Measurements from ENCODE around the gene DPP6.

The DPP6 gene

DNA sequence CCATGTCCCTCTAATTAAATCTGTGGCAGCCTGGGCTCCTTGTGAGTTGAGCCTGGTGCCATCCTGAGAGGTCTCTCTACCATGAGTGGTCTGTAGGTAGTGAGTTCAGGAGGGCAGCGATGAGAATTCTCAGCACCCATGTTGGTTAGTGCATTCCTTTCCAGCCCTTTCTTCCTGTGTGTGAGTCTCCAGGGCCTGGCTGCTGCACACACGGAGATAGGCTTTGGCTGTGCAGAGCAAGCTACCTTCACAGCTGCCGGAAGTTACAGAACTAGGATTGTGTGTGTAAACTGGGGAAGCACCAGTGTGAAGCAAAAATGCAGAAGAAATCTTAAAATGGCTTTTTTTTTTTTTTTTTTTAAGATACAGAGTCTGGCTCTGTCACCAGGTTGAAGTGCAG, 592.2 kb downstream of the DPP6 start:
- no peak for DNase-seq (ENCODE audit: low read depth)
- TF ChIP-seq, protein P1, sequence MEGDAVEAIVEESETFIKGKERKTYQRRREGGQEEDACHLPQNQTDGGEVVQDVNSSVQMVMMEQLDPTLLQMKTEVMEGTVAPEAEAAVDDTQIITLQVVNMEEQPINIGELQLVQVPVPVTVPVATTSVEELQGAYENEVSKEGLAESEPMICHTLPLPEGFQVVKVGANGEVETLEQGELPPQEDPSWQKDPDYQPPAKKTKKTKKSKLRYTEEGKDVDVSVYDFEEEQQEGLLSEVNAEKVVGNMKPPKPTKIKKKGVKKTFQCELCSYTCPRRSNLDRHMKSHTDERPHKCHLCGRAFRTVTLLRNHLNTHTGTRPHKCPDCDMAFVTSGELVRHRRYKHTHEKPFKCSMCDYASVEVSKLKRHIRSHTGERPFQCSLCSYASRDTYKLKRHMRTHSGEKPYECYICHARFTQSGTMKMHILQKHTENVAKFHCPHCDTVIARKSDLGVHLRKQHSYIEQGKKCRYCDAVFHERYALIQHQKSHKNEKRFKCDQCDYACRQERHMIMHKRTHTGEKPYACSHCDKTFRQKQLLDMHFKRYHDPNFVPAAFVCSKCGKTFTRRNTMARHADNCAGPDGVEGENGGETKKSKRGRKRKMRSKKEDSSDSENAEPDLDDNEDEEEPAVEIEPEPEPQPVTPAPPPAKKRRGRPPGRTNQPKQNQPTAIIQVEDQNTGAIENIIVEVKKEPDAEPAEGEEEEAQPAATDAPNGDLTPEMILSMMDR (IDR thresholded peaks at IDR 0.05; ENCODE audit: control insufficient read depth, extremely low read depth, insufficient read depth): no peak
- H3K4me3 ChIP-seq (ENCODE audit: low read depth, low read length): no peak overlapping the region

DNA sequence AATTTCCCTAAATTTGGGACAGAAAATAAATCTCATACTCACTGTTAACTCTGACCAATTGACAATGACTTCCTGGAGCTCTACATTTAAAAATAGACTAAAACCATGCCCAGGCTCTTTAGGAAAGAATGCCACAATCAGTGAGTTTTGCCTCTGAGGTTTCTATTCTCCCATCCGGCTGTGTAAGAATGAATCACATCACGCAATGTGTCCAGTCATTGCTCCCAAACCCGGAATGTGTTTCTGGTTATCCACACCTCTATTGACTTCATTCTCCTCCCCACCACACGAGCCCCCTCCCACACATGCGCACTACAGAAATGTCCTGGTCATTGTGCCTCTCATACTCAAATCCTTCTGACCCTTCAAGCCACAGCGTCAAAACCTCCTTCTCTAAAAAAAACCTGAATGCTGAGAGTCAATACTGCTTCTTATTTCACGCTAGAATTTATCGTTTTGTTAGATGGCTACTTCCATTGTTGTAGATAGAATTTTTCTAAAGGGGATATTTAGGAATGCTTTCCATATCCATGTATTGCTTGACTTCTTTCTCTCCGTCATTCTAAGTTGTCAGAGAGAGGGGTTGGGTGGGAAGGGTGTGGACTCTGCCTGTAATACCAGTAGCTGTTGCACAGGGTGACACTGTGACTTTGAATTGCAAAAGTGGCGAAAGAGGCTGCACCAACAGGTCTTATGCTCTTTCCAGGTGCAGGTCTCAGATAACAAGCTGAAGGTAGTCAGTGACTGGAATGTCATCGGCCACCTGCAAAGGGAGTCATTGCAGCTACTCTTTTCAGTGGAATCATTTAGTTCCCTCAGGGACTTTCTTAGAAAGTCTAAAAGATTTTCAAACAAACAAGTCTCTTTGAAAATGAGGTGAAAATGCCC, 594.2 kb downstream of the DPP6 start:
- no peak overlapping the region for H3K4me3 ChIP-seq (ENCODE audit: low read depth, low read length)
- DNase-seq (ENCODE audit: low read depth): no peak
- TF ChIP-seq, protein P1 (IDR thresholded peaks at IDR 0.05; ENCODE audit: control insufficient read depth, extremely low read depth, insufficient read depth): no peak

DNA sequence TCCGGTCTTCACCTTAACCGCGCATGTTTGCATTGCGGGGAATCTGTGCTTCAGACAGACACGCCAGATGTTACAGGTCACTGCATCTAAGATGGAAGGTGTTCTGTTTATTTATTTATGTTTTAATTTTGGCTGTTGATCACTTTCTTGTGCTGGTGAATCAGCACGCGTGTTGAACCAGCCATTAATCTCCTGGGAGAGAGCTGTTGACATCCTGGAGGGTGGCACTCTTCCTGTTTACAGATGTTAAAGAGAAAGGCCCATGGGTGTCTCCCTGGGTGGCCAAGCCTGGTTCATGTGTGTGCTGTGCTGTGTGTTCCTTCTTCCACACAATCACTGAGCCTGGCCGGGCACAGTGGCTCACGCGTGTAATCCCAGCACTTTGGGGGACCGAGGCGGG, 595.4 kb downstream of the DPP6 start:
- TF ChIP-seq, protein P1 (IDR thresholded peaks at IDR 0.05; ENCODE audit: control insufficient read depth, extremely low read depth, insufficient read depth): no peak
- no peak overlapping the region for H3K4me3 ChIP-seq (ENCODE audit: low read depth, low read length)
- no peak for DNase-seq (ENCODE audit: low read depth)

DNA sequence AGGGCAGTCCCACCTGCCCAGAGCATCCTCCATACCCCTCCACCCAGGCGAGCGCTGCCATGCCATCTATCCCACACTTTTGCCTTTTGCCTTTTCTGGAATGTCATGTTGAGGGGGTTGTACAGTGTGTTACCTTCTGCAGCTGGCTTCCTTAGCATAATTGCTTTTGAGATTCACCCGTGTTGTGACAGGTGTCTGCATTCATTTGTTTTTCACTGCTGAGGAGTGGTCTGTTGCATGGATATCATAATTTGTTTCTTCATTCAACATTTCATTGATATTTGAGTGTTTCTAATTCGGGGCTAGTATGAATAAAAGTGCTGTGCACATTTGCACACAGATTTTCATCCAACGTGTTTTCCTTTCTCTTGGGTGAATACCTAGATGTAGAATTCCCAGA, 596.8 kb downstream of the DPP6 start:
- DNase-seq (ENCODE audit: low read depth): no peak
- H3K4me3 ChIP-seq (ENCODE audit: low read depth, low read length): no peak overlapping the region
- TF ChIP-seq, protein P1 (IDR thresholded peaks at IDR 0.05; ENCODE audit: control insufficient read depth, extremely low read depth, insufficient read depth): no peak

DNA sequence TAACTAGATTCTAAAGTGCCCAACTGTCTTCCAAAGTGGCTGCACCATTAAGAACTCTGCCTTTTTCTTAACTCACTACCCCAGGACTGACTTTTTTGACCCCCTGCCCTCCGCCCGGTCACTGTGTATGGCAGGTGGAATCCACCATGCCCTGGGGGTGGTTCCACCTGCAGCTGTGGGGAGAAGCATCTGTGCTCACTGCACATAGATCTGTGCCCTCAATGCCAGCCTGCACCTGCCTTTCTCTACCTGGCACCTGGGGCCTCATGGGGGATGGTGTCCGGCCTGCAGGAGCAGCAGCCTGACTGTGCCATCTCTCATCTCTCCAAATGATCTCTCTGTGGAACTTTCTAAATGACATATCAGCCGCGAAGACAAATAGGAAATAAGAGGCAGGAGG, 597.2 kb downstream of the DPP6 start:
- no peak for DNase-seq (ENCODE audit: low read depth)
- H3K4me3 ChIP-seq (ENCODE audit: low read depth, low read length): no peak overlapping the region
- TF ChIP-seq, protein P1 (IDR thresholded peaks at IDR 0.05; ENCODE audit: control insufficient read depth, extremely low read depth, insufficient read depth): no peak

DNA sequence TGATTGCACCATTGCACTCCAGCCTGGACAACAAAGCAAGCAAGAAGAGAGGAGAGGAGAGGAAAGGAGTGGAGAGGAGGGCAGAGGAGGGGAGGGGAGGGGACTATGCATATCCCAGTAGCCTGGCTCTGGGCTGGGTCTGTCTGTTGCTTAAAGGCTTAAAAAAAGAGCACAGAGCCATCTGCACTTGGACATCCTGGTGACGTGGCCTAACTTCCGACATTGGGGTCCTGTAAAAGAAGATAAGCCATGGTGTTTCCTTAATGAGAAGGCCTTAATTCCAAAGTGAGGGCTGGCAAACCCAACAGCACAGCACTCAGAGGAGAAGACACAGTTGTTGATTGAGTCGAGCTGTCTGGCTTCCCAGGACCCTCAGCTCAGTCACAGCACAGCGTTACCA, 598.1 kb downstream of the DPP6 start:
- no peak overlapping the region for H3K4me3 ChIP-seq (ENCODE audit: low read depth, low read length)
- TF ChIP-seq, protein P1 (IDR thresholded peaks at IDR 0.05; ENCODE audit: control insufficient read depth, extremely low read depth, insufficient read depth): no peak
- no peak for DNase-seq (ENCODE audit: low read depth)

DNA sequence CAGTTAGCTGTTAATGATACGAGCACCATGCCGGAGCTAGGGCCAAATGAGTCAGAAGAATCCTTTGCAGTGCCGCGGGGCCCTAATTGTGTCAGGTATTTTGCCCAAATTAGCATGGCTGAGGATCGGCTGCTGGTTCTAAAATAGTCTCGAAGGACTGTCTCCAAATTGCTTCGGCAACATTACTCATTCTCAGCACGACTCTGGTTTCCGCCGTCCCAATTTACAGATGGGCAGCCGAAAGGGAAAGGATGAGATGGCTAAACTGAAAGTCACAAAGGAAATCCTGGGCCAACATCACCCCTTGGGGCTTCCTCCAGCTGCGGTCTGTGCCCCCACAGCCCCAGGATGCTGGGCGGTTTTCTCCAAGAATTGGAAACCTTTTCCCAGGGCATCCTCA, 599.3 kb downstream of the DPP6 start:
- TF ChIP-seq, protein P1 (IDR thresholded peaks at IDR 0.05; ENCODE audit: control insufficient read depth, extremely low read depth, insufficient read depth): no peak
- no peak for DNase-seq (ENCODE audit: low read depth)
- no peak overlapping the region for H3K4me3 ChIP-seq (ENCODE audit: low read depth, low read length)

Data from LNCaP clone FGC (cell line).